HL-60/S4 (cell line): Measurements from ENCODE around the gene RSPH6A.
"Not testable (repeated sequence)": the region's sequence is repeated elsewhere in the genome, so short reads cannot be mapped to it uniquely, and the experiment has no call there.

ENCODE experiments used
- in situ Hi-C: fragments of 300-500 bp; cut with MboI; formaldehyde crosslinking; loops from 2 replicates; pipeline ENCODE4 v1.14.3; 2022; ENCODE audit warnings: low sequenced_read_pairs

Gene RSPH6A

GRCh38 chr19:45766869-45767346, 48.2 kb downstream of the RSPH6A start:
- in situ Hi-C loops = no loop called here

DNA sequence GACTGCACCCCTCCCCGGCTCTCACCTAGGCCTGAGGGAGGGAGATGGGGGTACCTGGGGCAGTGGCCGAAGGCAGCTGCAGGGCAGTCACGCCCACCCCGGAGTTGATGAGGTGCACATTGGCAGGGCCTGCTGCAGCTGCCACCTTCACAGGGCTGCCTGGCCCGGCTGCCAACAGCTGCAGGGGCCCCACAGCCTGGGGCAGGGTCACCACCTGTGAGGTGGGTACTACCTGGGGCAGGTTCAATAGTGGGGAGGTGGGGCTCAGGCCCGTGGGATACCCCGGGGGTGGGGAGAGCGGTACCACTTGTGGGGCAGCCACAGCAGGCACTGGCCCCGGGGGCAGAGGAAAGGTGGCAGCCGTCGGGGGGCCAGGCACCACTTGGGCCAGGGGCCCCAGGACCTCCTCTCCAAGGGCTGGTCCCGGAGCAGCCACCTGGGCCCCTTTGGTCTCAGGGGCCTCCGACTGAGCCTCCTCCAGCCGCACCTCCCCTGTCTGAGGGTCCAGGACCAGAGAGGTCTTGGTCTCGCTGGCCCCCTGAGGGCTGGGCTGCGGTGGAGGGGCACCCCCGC, 48.7 kb downstream of the RSPH6A start:
- in situ Hi-C loops = no loop called here

- in situ Hi-C loops = no loop called here
These were observed 49.3 kb downstream of the RSPH6A start for GRCh38 chr19:45765702-45766295.

DNA sequence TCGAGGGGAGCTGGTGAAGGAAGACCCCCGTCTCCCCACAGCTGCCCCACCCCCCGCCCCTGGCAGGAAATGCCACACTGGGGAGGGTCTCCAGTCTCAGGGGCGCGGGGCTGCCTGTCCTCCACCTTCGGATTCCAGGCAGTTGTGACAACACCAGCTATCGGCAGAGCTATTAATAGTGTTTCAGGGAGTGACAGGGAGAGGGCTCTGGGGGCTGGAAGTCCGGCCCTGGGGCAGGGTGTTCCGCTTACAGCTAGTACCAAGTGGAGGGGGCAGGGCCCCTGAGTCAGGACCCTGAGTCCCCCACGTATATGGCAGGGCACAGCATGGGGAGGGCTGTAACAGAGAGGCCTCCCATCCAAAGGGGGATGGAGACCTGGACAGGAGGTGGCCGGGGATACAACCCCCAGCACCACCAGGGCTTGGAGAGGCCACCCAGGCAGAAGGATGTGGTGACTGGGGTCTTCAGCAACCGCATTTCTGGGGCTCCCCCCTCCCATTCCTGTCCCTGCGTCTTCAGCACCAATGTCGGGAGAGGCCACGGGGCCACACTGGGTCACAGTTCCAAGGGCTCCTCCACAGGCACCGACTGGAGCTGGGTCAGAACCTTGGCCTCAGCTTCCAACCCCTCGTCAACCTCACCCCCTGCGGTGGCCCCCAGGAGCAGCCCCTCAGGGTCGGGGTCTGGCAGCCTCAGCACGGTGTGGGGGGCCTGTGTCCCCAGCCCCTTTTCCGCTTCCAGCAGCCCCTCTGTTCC, 50.0 kb downstream of the RSPH6A start:
- in situ Hi-C loops = no loop called here

DNA sequence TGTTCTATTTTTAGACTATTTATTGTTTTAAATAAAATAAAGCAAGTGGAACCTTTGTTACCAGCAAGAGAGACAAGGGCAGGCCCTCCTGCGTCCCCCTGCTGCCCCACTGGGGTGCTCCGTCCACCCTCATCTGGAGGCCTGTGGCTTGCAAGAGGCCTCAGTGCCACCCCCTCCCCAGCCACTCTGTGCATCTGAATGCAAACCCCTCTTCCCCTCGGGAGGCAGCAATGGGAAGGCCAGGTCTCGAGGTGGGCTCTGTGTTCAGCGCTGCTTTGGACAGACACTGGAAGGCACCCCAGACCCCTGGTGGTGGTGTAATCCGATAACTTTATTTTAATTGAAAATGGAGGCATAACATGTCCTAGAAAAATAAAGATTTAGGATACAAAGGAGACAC, 50.6 kb downstream of the RSPH6A start:
- in situ Hi-C loops = no loop called here

- in situ Hi-C loops = no loop called here
These were observed 51.3 kb downstream of the RSPH6A start for GRCh38 chr19:45763691-45764294.

GRCh38 chr19:45762870-45763631, 52.1 kb downstream of the RSPH6A start:
- in situ Hi-C loops = no loop called here

DNA sequence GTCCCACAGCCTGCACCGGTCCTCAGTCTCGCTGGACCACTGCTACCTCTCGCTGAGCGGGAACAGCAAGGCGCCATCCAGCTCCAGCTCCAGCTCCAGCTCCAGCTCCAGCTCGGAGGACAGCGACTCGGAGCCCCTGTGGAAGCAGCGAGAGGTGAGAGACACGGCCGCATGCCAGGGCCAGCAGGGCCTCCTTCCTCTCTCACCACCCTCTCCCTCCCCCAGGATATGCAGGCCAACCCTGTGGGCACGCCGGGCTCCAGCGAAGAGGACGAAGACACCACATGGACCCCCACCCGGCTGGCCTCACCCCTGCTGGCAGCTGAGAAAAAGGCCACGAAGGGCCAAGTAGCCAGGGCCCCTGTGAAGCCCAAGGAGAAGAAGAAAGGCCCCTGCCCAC, 53.4 kb downstream of the RSPH6A start:
- in situ Hi-C loops = no loop called here

DNA sequence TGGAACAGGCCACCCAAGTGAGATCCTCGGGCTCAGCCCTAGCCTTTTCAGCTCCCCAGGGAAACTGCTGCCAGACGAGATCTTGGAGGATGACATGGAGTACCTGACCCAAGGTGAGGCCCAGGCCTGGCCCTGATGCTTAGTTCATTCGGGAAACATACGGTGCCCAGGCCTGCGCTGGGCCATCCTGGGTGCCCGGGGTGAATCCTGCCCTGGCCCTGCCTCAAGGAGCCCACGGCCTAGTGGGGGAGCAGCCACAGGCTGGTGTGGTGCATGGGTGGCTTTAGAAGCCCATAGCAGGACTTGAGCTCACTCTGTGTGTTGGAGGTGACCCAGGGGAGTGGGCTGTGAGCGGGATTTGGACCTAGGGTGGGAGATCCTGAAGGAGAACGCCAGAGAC, 56.2 kb downstream of the RSPH6A start:
- in situ Hi-C loops = no loop called here

DNA sequence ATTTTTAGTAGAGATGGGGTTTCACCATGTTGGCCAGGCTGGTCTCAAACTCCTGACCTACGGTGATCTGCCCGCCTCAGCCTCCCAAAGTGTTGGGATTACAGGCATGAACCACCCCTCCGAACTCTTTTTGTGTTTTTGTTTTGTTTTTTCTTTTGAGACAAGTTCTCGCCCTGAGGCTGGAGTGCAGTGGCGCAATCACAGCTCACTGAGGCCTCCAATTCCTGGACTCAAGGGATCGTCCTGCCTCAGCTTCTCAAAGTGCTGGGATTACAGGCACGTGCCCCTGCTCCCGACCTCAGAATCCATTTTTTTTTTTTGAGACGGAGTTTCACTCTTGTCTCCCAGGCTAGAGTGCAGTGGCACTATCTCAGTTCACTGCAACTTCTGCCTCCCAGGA, 57.4 kb downstream of the RSPH6A start:
- in situ Hi-C loops = no loop called here

- in situ Hi-C loops = no loop called here
These were observed 60.8 kb downstream of the RSPH6A start for GRCh38 chr19:45754323-45754722.

GRCh38 chr19:45753548-45753947, 61.6 kb downstream of the RSPH6A start:
- in situ Hi-C loops = no loop called here

- in situ Hi-C loops = no loop called here
These were observed 62.5 kb downstream of the RSPH6A start for GRCh38 chr19:45752639-45753038.

- in situ Hi-C loops = not testable (repeated sequence)
These were observed 63.6 kb downstream of the RSPH6A start for GRCh38 chr19:45751483-45751882.

DNA sequence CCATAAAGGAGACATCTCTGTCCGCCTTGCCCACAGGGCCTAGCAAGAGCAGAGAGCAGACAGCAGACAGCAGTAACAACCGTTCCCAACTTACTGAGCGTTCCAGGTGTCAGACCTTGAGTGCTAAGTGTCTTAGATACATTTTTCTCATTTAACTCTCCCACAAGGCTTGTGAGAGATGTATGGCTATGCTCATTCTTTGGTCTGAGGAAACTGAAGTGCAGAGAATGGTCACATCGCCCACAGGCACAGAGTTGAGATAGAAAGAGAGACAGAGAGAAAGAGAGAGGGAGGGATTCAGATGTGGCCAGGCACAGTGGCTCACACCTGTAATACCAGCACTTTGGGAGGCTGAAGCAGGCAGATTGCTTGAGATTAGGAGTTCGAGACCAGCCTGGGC, 67.6 kb downstream of the RSPH6A start:
- in situ Hi-C loops = no loop called here

DNA sequence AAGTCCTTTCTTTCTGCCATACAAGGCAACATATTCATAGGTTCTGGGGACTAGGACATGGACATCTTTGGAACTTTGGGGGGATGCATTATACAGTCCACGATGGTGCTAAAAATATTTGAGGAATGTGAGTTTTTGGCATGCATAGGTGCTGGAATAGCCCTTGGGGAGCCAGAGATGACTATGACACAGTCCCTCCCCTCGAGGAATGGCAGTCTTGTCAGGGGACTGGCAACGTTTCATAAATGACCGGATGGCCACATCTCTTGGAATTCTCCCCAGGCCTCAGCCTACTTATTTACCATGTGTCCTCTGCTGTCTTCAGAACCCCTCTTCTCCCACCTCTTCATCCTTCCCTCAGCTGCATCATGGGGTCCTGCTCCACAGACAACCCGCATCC, 68.2 kb downstream of the RSPH6A start:
- in situ Hi-C loops = no loop called here
